GM12873 (cell line): ENCODE measurements around the gene SLC22A2.

Experiments
- TF ChIP-seq, protein P1 (sequence below): IDR thresholded peaks from 2 replicates; pipeline ENCODE4 v1.5.1; 2012; ENCODE audit warnings: low read depth, mild to moderate bottlenecking, moderate library complexity, low read length, control low read depth; ENCODE audit not compliant: insufficient read depth; ENCODE audit errors: missing control alignments

SLC22A2 gene

DNA sequence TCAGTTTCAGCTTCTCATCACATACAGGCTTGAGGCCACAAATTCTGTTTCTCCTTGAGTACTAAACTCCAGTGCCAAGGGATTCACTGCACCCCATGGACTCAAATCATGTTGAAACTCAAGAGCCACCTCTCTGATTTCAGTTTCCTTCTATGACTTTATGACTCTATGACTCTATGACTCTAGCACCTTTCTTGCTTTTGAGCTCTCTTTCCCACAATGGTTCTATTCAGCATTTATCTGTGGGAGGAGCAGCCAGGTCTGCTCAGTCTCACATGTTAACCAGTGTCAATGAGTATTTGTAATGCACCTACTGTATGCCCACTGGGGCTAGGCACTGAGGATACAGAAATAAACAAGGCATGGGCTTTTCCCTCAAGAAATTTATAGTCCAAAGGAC is 14.6 kb upstream of the SLC22A2 start:
- TF ChIP-seq, protein P1, sequence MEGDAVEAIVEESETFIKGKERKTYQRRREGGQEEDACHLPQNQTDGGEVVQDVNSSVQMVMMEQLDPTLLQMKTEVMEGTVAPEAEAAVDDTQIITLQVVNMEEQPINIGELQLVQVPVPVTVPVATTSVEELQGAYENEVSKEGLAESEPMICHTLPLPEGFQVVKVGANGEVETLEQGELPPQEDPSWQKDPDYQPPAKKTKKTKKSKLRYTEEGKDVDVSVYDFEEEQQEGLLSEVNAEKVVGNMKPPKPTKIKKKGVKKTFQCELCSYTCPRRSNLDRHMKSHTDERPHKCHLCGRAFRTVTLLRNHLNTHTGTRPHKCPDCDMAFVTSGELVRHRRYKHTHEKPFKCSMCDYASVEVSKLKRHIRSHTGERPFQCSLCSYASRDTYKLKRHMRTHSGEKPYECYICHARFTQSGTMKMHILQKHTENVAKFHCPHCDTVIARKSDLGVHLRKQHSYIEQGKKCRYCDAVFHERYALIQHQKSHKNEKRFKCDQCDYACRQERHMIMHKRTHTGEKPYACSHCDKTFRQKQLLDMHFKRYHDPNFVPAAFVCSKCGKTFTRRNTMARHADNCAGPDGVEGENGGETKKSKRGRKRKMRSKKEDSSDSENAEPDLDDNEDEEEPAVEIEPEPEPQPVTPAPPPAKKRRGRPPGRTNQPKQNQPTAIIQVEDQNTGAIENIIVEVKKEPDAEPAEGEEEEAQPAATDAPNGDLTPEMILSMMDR = no peak

DNA sequence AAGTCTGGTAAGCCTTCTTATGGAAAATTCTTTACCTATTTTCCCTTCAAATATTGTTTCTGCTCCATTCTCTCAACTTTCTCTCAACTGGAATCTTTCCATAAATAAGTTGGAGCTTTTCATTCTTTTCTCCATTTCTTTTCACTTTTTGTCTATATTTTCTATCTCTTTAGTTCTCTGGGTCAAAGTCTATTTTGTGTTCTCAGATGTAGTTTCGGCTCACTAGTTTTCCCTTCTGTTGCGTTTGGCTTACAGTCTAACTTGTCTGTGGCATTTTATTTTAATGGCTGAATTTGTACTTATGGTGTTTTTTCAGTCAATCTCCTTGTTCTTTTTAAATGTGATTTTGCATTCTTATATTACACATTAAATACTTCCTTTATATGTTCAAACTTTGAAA is 14.1 kb upstream of the SLC22A2 start:
- TF ChIP-seq, protein P1 = no peak

DNA sequence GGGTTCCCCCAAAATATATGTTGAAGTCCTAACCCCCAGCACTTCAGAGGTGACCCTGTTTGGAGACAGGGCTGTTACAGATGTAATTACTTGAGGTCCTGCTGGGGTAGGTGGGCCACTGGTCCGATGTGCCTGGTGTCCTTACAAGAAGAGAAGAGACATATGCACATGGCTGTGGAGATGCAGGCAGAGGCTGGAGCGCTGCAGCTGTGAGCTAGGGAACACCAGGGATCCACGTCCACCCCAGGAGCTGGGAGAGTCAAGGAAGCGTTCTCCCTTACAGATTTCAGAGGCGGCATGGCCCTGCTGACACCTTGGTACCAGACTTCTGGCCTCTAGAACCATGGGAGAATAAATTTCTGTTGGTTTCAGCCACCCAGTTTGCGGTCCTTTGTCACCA is 11.7 kb upstream of the SLC22A2 start:
- TF ChIP-seq, protein P1 = no peak

DNA sequence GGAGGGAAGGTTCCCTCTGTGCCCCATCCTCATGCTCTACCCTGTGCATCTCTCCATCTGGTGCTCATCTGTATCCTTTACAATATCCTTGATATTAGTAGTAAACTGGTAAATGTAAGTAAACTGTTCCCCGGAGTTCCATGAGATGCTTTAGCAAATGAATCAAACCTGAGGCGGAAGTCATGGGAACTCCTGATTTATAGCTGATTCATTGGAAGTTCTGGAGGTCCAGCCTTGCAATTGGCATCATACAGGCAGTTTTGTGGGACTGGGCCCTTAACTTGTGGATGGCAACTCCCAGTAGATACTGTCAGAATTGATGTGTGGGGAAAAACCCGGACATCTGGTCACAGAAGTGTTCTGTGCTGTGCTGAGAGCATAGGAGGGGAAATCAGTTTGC is 11.2 kb upstream of the SLC22A2 start:
- TF ChIP-seq, protein P1 = no peak

DNA sequence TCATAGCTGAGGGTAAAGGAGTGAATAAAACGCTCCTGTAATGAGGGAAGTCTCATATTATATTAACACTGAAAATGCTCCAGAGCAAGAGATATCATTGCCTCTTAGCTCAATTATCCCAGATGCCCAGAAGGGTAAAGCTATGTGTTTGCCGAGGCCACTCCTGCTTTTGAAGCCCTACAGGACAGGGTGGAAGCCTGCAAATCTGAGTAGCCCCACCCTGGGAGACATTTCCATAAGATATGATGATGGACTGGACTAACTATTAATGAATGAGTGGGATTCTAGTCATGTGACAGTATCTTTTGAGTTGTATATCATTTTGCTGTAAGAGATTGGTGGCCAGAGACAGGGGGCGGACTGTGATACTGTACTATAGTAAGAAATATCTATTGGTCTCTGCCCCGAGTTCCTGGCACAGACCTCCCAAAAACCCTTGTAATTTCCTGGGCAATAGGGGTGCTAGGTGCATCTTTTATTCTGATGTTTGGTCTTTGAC is 10.5 kb upstream of the SLC22A2 start:
- TF ChIP-seq, protein P1 = no peak

DNA sequence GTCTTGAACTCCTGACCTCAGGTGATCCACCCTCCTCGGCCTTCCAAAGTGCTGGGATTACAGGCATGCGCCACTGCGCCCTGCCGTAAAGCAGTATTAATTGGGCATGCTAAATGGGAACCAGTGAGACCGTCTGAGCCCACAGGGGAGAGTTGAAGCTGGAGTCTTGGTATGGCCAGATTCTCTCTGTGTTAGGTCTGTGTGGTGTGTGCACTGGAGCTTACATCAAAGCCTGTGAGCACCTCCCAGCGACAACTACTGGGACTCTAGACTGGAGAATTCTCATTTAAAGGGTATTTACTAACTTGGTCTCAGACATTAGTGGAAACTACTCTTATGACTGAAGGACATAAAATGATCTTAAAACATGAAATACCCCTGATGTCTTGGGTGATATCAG is 8.5 kb upstream of the SLC22A2 start:
- TF ChIP-seq, protein P1 = no peak

DNA sequence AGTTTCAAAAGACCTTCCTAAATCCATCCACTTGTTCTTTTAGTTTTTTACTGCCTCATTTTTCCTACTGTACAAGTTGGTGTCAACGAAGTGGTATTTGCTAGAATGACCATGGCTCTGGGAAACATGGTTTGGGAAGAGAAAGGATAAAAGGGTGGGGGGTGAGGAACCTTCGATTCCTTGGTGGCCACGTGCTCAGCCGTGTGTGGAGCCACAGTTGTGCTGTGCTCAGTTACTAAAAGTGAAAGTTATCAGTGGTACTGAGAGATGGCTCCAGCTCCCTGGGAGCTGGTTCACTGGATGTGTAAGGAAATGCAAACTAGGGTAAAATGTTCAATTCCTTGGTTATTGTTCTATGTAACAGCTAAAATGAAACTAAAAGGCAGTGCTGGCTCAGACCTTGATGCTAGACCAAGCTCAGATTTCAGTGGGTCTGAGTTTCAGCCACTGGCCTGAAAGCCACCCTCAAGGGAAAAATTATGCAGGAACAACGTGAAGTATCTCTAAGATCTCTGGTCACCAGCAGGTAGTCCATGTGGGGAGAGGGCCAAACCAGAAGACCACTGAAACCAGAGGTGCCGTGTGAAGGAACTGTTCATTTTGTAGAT is 7.4 kb upstream of the SLC22A2 start:
- TF ChIP-seq, protein P1 = no peak
